ENCODE data around the gene PPL.
"Not testable (repeated sequence)": the region's sequence is repeated elsewhere in the genome, so short reads cannot be mapped to it uniquely, and the experiment has no call there.

Gene PPL

DNA sequence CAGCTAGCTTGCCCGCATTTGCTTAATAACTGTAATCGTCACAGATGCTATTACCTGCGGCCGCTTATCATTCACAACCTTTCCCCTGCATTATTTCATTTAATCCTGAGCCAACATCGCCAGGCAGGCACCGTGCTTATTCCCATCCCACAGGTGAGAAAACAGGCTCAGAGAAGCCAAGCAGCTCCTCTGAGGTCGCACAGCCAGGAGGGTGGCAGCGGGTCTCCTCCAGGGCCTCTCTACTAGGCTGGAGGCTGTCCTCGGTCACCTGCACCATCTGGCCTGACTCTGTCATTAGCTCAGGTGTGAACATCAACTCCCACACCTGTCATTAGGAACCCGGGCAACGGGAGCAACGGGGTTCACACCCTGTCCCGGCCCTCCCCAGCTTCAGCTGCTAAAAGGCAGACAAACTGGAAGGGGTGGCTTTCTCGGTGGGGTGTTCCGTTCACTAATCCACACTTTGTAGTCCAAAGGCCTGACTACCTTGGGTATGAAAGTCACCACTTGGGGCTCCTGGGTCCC lies 3.0 kb downstream of the PPL start:
- no peak for DNase-seq (ENCODE audit: low read depth in 2 of 2)

DNA sequence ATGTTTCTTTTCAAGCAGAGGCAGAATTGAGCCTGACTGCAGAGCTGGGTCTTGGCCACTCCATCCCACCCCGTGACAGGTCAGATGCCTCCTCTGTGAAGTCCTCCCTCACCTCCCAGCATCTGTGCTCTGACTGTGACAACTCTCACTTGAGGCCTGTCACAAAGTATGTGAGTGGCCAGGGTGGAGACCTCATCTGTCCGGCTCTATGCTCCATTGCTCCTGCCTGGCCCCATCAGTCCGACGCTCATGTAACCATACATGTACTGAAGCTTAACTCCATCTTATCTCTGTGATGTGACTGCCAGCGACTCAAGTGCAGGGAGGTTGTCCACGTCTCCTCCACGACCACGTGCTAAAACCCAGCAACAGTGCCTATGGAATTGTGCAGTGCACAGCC lies 3.5 kb downstream of the PPL start:
- DNase-seq (ENCODE audit: low read depth in 2 of 2): no peak

DNA sequence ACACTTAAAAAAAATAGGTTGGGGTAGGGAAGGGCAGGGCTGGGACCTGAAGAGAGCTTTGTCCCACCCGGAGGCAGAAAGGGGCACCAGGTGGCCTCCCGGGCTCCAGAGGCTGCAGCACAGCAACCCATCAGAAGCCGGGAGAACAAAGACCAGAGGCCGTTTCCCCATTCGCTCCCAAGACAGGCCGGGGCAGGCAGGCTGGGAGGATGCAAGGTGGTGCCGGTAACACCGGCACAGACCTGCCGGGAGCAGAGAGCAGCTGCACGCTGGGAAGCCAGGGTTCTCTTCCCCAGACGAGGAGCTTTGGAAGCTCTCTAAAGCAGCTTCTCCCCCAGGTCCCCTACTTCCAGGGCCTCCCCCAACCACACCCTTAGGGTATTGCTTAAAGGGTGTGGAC lies 5.6 kb downstream of the PPL start:
- DNase-seq (ENCODE audit: low read depth in 2 of 2): no peak

DNA sequence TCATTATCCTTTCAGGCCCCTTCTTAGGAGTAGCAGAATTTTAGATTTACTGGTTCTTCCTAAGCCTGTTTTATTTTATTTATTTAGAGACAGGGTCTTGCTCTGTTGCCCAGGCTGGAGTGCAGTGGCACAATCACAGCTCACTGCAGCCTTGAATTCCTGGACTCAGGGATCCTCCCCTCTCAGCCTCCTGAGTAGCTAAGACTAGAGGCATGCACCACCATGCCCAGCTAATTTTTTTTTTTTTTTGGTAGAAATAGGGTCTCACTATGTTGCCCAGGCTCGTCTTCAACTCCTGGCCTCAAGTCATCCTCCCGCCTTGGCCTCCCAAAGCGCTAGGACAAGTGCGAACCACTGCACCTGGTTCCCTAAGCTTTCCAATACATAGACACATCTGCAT lies 7.3 kb downstream of the PPL start:
- not testable (repeated sequence) for DNase-seq (ENCODE audit: low read depth in 2 of 2)

DNA sequence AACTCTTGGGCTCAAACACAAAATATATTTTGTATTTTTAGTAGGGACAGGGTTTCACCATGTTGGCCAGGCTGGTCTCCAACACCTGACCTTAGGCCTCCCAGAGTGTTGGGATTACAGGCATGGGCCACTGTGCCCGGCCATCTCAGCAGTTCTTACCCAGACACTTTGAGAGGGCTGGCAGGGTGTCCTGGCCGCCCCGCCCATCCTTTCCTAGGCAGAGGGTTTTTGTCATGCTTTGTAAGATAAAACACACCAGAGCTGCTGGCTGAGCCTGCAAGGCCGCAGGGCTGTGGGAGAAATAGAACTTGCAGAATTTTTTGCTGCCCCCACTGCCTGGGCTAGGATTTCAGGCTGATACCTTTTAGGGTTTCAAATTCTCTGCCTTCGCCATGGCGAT lies 8.7 kb downstream of the PPL start:
- DNase-seq (ENCODE audit: low read depth in 2 of 2): no peak

DNA sequence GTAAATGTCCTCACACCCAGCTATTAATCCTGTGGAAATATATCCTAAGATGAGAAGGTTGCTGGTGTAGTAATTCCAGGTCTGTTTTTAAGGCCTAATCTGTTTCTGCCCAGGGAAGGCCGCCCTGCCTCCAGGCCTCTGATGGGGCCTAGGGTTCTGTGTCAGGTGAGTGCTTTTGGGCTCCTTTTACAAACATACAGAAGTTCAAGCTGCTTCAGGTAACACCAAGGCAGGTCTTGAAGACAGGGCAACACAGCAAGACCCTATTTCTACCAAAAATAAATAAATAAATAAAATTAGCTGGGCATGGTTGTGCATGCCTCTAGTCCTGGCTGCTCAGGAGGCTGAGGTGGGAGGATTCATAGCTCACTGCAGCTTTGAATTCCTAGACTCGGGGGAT lies 9.3 kb downstream of the PPL start:
- no peak for DNase-seq (ENCODE audit: low read depth in 2 of 2)

DNA sequence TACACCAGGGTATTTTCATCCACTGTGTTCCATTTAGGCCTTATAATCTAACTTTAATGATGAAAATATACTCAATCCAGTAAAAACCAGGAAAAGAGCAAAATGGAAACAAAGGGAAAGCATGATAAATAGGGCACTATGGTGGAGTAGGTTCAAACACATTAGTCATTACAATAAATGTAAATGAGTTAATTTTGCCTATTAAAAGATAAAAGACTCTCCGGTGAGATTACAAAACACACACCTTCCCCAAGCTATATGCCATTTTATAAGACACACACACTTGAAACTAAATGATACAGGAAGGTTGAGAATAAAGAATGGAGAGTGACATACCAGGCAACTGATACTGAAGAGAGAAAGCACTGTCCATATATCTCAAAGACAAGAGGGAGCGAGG lies 10.0 kb downstream of the PPL start:
- DNase-seq (ENCODE audit: low read depth in 2 of 2): no peak

DNA sequence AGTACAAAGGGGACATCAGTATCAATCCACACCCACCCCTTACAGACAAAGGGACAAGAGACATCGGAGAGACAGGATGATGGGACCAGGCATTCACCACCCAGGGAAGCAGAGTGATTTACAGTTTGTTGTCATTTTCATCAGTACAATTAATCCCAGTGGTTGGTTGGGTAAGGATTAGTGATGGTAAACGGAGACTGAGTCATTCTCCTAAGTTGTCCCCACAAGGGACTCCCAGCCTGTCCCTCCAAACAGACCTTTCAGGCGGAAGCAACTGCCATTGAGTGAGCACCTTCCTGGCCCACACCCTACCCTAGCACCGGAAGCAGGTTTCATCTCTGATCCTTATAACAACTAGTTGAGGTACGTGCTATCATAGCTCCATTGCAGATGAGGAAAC lies 11.2 kb downstream of the PPL start:
- DNase-seq (ENCODE audit: low read depth in 2 of 2): no peak

DNA sequence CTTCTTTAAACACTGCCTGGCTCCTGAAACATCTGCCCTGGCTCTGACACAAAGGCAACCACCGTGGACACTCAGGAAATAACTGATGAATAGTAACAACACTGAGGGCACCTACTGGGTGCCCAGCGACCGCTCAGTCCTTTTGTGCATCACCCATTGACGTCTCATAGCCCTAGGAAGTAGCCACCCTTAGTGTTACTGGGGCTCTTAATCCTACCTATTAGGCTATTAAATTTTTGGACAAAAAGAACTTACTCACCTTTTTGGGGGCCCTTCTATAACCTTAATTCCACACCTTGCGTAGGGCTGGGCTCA lies 11.7 kb downstream of the PPL start:
- DNase-seq (ENCODE audit: low read depth in 2 of 2): no peak

DNA sequence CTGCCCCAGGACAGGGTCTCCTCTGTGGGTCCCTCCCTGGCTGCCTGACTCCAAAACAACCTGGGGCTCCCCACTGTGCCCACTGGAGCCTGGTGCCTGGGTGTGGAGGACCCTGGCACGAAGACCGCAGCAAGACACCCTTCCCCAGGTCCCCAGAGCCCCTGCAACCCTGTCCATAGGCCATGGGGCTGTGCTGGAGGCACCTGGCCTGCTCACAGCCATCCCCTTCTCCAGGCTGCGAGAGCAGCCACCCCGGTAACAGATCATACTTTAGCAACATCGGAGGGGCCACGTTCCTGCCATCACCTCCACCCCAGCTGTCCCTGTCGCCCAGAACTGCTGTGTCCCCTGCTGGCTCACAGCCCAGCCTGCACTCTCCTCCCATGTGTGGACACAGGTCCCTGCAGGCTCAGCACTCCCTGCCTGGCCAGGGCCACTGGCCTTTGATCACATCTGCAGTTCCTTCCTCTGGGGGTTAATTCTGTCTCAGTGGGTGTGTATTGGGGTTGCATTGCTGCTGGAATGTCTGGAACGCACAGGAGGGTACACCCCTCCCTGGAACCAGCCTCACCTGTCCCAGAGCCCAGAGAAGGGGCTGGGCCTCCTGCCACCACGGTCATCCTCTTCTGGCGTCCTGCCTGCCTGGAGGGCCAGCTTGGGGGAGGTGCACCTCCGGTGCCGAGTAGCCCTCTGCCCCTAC lies 12.2 kb downstream of the PPL start:
- no peak for DNase-seq (ENCODE audit: low read depth in 2 of 2)

DNA sequence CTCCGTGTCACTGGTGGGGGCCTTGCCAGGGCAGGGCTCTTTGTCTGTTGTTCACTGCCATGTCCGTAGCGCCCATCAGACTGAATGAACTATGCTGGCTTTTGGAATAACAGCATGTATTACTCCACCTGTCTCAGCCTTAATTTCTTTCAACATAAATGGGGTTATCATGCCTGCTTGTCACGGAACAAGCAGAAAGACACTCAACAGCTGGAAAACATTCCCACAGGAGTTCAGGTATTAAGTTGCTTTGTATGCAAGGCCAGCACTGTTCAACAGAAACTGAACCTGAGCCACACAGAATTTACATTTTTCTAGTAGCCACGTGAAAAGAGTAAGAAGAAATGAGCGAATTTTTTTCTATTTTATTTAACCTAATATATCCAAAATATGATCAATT lies 13.1 kb downstream of the PPL start:
- no peak for DNase-seq (ENCODE audit: low read depth in 2 of 2)

DNA sequence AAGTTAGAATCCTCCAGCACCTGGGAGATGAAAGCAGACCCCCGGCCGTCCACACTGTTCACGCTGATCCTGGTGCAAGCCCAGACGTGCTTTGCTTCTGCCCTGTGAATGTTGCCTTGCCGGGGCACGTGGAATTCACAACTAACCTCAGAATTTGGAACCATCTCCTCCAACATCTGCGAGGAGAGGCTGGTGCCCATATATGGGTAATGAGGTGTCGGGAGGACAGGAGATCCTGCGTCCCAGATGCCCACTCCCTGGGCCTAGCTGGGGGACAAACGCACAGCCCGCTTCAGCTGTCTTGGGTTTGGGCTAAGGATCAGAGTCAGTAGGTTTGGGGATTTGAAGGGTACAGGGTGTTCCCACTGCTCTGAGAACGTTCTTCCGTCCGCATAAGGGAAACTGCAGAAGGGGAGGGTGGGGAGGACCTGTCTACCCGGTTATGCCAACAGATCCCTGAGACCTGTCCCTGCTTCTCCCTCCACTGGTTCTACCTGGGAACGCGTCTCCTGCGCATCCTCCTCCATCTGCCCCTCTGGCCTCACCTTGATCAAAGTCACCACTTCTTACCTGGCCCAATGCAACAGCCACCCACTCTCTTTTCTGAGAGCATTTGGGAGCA lies 14.1 kb downstream of the PPL start:
- no peak for DNase-seq (ENCODE audit: low read depth in 2 of 2)

DNA sequence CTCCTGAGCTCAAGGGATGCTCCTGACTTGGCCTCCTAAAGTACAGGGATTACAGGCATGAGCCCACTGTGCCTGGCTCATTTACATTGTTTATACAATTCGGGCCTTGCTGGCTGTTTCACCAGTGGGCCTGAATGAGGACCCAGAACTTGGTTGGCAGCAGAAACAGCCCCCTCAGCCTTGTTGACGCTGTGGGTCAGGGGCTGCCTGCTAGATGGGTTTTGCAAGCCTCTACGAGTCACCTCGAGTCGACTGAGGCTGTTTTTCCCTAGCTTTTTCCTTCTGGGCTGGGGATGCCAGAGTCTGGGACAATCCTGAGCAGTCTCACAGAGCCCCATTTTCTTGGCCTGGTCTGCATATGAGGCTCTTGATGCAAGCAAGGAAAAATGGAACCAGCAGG lies 16.1 kb downstream of the PPL start:
- DNase-seq (ENCODE audit: low read depth in 2 of 2): no peak

DNA sequence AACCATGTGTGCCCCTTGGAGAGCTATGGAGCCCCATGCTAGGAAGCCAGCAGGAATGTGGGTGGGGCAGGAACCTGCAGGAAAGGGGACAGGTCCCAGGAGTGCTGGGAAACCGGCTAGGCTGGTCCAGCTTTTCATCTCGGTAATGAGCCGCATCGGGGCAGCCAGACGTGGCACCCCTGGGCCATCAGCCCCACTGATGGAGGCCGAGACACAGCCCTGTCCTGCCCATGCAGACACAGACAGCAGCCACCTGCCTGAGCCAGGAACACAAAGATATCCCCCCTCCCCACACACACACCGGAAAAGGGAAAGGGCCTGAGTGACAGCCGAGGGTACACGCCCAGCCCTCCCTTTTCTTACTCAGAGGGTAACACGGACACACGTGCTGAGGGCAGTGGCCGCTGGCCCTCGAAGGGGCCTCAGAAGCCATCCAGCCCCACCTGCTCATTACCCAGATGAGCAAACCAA lies 18.1 kb downstream of the PPL start:
- no peak for DNase-seq (ENCODE audit: low read depth in 2 of 2)

DNA sequence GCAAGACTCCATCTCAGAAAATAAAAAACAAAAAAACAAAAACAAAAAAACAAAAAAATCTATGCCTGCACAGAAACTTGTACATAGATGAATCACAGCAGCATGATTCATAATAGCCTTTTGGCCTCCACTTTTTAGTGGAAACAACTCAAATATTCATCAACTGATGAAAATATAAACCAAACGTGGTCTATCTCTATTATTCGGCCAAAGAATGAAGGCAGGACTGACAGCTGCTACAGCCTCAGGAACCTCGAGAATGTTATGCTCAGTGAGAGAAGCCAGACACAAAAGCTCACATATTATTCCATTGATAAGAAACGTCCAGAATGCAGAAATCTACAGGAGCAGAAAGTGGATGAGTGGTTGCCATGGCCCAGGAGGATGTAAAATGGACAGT lies 19.8 kb downstream of the PPL start:
- no peak for DNase-seq (ENCODE audit: low read depth in 2 of 2)

DNA sequence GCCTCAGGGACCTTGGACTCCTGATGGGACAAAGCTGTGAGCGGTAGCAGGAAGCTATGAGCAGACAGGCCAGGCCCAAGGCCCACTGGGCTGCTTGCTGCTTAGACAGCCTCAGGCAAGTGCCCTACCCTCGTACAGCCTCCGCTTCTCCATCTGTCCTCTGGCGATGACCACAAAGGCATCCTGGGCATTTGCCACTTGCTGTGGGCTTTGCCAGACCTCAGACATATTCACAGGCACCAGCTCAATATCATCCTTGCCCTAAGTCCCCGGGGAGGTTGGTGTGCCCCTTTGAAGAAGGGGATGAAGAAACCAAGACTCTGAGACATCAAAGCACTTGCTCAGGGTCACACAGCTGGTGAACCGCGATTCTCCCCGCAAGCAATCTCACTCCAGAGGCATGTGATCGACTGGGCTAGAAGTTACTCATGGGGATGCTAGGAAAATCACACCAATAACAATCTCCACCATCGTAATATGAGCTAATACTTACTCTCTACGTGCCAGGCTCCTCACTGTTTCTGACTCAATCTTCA lies 21.7 kb downstream of the PPL start:
- no peak for DNase-seq (ENCODE audit: low read depth in 2 of 2)

DNA sequence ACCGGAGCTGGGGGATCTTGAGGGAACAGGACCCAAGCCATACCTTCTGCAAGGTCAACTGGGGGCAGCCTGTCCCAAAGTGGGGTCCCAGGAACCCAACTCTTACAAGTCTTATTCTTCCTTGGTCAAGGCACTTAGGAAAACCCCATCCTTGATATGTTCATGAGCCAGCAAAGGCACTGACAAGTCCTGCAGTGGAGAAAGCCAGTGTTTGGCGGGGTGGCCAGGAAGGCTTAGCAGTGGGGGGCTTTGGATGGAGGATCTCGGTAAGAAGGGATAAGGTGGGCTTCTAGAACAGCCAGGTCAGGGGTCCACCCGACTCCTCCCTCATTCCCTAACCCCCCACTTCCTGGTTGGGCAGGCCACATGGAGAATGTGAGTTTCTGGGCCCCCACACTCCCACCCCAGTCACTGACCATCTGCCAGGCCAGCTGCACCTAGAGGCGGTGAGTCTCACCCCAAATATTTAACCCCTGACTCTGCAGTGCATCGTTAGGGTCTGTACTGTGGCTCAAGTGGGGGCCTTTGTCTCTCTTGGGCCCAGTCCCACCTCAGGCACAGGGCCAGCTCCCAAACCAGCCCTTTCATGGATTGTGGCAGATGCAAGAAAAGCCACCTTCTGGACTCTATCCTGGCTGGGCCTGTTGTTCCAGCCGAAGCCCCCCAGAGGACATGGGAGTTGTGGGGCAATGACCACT lies 22.3 kb downstream of the PPL start:
- no peak for DNase-seq (ENCODE audit: low read depth in 2 of 2)

DNA sequence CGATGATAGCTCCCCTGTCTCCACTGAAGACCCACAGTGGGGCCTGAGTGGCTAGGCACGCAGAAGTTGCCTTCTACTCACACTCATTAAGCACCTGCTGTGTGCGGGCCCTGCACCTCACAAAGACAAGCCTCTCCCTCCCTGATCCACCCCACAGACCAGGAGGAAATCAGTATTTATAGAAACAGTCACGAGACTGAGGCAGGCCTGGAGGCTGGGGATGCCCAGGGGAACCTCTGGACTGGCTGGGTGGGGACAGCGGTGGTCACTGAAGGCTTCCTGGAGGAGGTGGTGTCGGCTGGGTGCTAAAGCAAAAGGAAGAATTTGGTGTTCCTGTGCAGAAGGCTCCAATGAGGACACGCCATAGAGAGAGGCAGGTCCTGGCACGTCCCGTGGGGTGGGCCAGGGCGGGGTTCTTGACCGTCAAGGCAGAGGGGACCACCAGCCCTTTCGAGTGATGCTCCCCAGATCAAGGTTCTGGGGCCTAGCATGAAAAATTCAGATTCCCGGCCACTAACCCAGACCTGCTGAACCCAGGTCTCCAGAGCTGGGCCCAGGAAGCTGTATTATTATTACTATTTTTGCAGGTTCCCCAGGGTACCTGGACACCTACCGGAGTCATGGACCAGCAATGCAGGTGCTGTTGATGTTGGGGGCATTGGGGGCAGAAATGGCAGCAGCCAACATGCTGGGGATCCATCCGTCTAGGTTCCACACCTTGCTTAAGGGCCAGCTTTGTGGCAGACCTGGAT lies 23.0 kb downstream of the PPL start:
- no peak for DNase-seq (ENCODE audit: low read depth in 2 of 2)

DNA sequence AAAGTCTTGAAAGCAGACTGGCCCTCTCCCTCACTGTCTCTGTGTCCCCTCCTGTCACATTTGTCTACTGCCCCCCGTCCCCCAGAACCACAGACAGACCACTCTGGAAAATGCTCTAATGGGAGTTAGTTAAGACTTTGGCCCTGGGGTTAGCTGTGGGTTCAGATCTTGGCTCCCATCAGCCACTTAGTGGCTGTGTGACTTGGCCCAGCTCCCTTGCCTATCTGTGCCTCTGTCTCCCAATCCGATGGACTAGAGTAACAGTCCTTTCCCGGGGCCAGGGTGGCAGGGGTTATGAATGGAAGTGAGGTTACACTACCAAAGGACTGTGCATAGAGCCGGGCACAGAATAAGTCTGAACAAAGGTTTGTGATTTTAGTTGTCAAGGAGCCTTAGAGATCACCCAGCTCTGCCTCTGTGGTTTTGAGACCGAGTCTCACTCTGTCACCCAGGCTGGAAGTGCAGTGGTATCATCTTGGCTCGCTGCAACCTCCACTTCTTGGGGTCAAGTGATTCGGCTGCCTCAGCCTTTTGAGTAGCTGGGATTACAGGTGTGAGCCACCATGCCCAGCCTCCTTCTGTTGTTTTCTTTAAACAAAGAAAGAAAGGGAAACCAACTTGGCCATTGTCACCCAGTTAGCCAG lies 23.7 kb downstream of the PPL start:
- DNase-seq (ENCODE audit: low read depth in 2 of 2): no peak

DNA sequence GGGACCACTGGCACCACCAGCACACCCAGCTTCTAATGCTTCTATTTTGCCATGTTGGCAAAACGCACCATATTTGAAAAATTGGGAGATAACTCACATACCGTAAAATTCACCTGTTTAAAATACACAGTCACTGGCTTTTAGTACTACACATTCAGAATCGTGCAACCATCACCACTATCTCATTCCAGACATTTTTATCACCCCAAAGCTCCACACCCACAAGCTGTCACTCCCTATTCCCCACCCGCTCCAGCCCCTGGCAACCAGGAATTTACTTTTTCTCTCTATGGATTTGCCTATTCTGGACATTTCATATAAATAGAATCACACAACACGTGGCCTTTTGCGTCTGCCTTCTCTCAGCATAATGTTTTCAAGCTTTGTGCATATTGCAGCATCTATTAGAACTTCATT lies 25.0 kb downstream of the PPL start:
- DNase-seq (ENCODE audit: low read depth in 2 of 2): no peak

DNA sequence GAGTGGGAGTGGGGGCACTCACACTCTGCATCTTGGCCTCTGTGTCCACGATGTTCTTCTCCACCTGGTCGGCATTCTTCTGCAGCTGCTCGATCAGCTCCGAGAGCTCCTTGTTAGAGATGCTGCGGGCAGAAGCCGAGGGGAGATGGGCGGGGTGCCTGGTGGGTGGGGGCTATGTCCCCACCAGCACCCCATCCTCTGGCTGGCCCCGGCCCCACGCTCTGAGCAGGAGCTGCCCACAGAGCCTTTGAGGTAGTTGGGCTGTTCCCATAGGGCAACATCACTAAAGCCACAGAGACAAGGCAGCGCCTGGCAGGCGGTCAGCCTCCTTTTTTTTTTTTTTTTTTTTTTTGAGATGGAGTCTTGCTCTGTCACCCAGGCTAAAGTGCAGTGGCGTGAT lies 26.1 kb downstream of the PPL start:
- no peak for DNase-seq (ENCODE audit: low read depth in 2 of 2)

DNA sequence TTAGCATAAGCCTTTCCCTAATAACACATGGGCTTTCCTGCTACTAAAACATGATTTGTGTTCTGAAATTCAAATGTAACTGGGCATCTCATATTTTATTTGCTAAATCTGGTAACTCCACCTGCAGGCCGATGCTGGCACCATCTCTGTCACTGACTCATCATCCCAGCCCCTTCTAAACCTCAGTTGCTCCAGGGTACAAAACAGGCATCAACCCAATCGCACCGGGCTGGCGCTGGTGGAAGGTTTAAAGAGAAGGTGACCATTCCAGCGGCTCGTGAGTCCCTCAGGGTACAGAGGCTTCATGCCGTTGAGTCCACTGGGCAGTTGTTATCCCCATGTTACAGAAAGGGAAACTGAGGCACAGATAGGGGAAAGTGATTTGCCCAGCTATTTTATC lies 27.1 kb downstream of the PPL start:
- DNase-seq (ENCODE audit: low read depth in 2 of 2): no peak
